ENCODE measurements around the gene ZNF524. TPM values are rescaled to one million over a fixed set of nuclear protein-coding genes. Genes with fewer than 3 reads are reported as not detected.

Gene ZNF524
- total and polyA plus RNA-seq, 5 donors, result 11.4 to 27.1 (median 17.8) TPM

DNA sequence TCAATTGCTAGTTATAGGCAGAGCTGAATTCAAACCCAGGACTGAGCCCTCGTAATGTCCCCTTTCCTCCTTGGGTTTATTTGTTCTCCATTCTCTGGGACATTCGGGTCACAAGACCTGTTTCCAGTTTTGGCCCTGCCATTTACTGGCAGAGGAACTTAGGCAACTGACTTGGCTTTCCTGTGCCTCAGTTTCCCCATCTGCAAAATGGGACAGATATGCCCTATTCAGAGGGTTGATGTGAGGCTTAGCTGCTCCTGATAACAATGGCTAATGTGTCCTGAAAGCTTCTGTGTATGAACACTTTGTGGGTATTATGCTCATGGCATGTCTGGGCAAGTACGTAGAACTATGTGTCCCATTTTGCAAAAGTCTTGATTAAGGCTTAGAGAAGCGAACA, 996 bp downstream of the ZNF524 start:
- peak overlapping the region; percentile 76 for H3K27ac ChIP-seq (ENCODE audit: low read length)
- intact Hi-C loops (cut with DNase I), result loop anchor here in 1 of 4 donors (10.0 kb wide), 1 partner anchor 86 kb away; no protein-coding TSS in a partner anchor
- H3K27me3 ChIP-seq (ENCODE audit: control insufficient read depth, insufficient read depth), result no peaks in the 10 kb centered on the region
- WGBS, result 72% methylated on average over 4 of the region's 4 CpGs
- H3K4me1 ChIP-seq (ENCODE audit: control insufficient read depth, insufficient read depth, low read length), result no peaks in the 10 kb centered on the region
- no peaks in the 10 kb centered on the region for H3K9me3 ChIP-seq (ENCODE audit: control insufficient read depth, low read length)
- peak overlapping the region; percentile 71 for H3K4me3 ChIP-seq (ENCODE audit: low read length)
- no peak for DNase-seq
- ATAC-seq, result no peak

DNA sequence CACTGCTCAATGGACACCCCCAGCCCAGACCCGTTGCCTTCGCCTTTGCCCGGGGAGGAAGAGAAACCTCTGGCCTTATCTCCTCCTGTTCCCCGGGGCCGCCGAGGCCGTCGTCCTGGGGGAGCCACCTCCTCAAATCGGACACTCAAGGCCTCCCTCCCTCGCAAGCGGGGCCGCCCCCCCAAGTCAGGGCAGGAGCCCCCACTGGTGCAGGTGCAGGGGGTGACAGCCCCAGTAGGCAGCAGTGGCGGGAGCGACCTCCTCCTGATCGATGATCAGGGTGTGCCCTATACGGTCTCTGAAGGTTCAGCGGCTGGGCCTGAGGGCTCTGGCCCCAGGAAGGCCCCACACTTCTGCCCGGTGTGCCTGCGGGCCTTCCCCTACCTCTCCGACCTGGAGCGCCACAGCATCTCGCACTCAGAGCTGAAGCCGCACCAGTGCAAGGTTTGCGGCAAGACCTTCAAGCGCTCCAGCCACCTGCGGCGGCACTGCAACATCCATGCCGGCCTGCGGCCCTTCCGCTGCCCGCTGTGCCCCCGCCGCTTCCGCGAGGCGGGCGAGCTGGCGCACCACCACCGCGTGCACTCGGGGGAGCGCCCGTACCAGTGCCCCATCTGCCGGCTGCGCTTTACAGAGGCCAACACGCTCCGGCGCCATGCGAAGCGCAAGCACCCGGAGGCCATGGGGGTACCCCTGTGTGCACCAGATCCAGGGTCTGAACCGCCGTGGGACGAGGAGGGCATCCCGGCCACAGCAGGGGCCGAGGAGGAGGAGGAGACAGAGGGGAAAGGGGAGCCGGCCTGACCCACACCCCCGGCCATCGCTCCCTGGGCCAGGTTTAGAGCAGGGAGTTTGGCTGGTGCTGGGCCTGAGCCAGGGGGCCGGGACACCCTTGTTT, 2.3 kb downstream of the ZNF524 start:
- Histone ChIP-seq H3K4me3 (ENCODE audit: low read length) (no peak overlapping the region), H3K27ac (ENCODE audit: low read length) (no peak overlapping the region), H3K9me3 (ENCODE audit: control insufficient read depth, low read length) (no peaks in the 10 kb centered on the region), H3K4me1 (ENCODE audit: control insufficient read depth, insufficient read depth, low read length) (peaks cover 3% of the 10 kb centered on the region), H3K27me3 (ENCODE audit: control insufficient read depth, insufficient read depth) (no peaks in the 10 kb centered on the region)
- peak in 2 of 3 donors; percentile 38 to 74 for DNase-seq
- ATAC-seq, result no peak
- intact Hi-C loops (cut with DNase I), result loop anchor here in 1 of 4 donors (10.0 kb wide), 1 partner anchor 88 kb away; no protein-coding TSS in a partner anchor
- WGBS, result 90% methylated on average over 60 of the region's 60 CpGs

DNA sequence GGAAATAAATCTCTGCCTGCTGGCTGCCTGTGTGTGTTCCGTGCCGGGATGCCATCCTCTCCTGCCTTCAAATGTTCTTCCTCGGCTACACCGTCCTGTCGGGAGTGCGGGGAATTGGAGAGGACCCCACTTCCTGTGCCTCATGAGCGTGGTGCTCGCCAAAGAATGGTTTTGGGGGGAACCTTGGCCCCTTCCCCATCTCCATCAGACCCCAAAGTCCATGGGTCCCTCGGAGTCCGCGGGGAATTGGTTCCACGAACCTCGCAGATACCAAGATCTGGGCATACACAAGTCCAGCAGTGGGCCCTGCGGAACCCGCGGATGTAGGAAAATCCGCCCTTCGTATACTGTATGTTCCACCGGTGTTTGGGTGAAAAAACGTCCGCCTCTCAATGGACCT, 3.0 kb downstream of the ZNF524 start:
- DNase-seq (peak in 1 of 3 donors; percentile 58), ATAC-seq (no peak)
- WGBS, result 85% methylated on average over 21 of the region's 21 CpGs
- Histone ChIP-seq H3K27me3 (ENCODE audit: control insufficient read depth, insufficient read depth) (no peaks in the 10 kb centered on the region), H3K4me1 (ENCODE audit: control insufficient read depth, insufficient read depth, low read length) (peaks cover 3% of the 10 kb centered on the region), H3K9me3 (ENCODE audit: control insufficient read depth, low read length) (no peaks in the 10 kb centered on the region), H3K4me3 (ENCODE audit: low read length) (no peak overlapping the region), H3K27ac (ENCODE audit: low read length) (no peak overlapping the region)
- intact Hi-C loops (cut with DNase I), result loop anchor here in 1 of 4 donors (10.0 kb wide), 1 partner anchor 88 kb away; no protein-coding TSS in a partner anchor

DNA sequence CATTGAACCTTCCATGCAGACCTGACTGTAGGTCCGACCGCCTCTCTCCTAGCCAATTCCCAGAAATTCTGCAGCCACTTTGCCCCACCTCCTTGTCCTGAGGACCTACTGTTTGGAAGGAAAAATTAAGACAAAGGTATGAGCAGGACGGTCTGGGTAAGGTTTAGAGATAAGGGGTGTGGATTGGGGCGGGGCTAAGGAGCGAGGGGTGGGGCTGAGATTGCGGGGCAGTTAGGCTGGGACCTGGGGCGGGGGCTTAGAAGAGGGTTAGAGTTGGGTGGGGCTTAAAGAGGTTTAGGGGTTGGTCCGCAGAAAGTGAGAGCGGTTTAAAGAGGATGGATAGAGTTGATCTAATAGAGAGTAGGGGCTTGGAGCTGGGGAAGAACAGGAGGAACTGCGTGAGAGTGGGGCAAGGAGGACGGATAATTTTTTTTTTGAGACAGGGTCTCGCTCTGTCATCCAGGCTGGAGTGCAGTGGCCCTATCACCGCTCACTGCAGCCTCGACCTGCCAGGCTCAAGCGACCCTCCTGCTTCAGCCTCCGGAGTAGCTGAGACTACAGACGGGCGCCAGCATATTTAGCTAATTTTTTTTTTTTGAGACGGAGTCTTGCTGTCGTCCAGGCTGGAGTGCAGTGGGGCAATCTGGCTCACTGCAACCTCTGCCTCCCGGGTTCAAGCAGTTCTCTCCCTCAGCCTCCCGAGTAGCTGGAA, 3.6 kb downstream of the ZNF524 start:
- DNase-seq (peak in 1 of 3 donors; percentile 51), ATAC-seq (no peak)
- no peak overlapping the region for H3K27ac ChIP-seq (ENCODE audit: low read length)
- intact Hi-C loops (cut with DNase I), result loop anchor here in 1 of 4 donors (10.0 kb wide), 1 partner anchor 89 kb away; no protein-coding TSS in a partner anchor
- no peaks in the 10 kb centered on the region for H3K9me3 ChIP-seq (ENCODE audit: control insufficient read depth, low read length)
- no peak overlapping the region for H3K4me3 ChIP-seq (ENCODE audit: low read length)
- WGBS, result 72% methylated on average over 22 of the region's 22 CpGs
- no peaks in the 10 kb centered on the region for H3K27me3 ChIP-seq (ENCODE audit: control insufficient read depth, insufficient read depth)
- H3K4me1 ChIP-seq (ENCODE audit: control insufficient read depth, insufficient read depth, low read length), result peaks cover 3% of the 10 kb centered on the region

DNA sequence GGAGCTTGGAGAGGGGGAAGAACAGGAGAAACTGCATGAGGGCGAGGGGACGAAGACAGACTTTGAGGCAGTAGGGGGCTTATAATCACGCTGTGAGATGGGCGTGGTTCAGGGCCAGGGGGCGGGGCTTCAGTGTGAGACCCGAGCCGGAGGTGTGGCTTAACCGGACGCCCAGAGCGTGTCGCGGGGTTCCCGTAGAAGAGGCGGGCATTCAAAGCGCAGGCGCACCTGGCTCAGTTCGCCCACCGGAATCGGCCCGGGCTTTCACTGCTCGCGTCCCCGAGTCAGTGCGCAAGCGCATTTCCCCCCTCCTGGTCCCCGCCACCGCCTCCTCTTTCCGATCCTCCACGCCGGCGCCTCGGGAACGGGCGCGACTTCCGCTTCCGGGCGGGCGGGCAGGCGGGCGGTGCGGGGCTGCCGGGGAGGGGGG, 5.1 kb downstream of the ZNF524 start:
- peak; percentile 84 to 85 for ATAC-seq
- peak; percentile 98 to 99 (median 99) for DNase-seq
- no peaks in the 10 kb centered on the region for H3K9me3 ChIP-seq (ENCODE audit: control insufficient read depth, low read length)
- peaks cover 3% of the 10 kb centered on the region for H3K4me1 ChIP-seq (ENCODE audit: control insufficient read depth, insufficient read depth, low read length)
- peak overlapping the region; percentile 98 for H3K27ac ChIP-seq (ENCODE audit: low read length)
- no peaks in the 10 kb centered on the region for H3K27me3 ChIP-seq (ENCODE audit: control insufficient read depth, insufficient read depth)
- under 1% methylated on average over 43 of the region's 43 CpGs for WGBS
- peak overlapping the region; percentile 75 for H3K4me3 ChIP-seq (ENCODE audit: low read length)
- intact Hi-C loops (cut with DNase I), result loop anchor here in 3 of 4 donors (5.0 to 10.0 kb wide), 2 partner anchors 88 to 90 kb away; no protein-coding TSS in a partner anchor

DNA sequence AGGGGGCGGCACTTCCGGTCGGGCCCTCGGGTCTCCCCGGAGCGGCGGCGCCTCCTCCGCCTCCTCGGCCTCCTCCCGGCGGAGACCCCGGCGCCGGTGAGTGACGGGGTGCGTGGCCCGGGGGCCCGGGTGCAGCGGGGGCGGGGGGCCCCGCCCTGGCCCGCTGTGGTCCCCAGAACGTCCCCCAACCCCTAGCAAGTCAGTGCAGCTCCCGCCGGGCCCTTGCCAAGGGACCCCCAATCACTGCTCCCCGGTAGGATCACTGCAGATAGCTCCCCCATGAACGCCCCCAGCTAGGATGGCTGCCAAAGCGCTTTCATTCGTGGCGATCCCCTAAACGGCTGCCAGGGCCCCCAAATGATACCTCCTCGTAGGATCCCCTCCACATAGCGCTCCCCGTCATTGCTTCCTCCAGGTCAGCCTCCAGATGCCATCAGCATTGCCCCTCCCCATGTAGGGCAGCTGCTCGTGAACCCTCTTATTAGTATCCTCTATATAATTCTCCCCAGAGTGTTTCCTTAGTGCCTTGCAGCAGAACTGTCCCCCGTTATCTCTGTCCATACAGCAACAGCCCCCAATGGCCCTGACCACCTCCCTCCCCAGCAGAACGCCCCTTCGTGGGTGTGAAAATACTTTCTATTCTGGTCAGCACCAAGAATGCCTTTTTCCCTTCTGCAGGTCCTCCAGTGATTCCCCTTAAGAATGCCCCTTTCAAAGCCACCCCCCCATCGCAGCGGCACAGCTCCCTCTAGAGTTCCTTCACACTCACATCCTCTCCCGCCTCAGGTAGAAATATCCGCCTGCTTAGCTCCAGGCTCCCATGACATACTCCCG, 5.8 kb downstream of the ZNF524 start, which contains the start of gene ZNF865:
Gene ZNF865 (plus strand): TSS at position 11 of the 834 bp plus-strand sequence. CDS start 7,972 bp downstream, outside the sequence.
- intact Hi-C loops (cut with DNase I), result loop anchor here in 3 of 4 donors (5.0 to 10.0 kb wide), 2 partner anchors 89 to 91 kb away; no protein-coding TSS in a partner anchor
- H3K9me3 ChIP-seq (ENCODE audit: control insufficient read depth, low read length), result no peaks in the 10 kb centered on the region
- H3K27me3 ChIP-seq (ENCODE audit: control insufficient read depth, insufficient read depth), result no peaks in the 10 kb centered on the region
- peak within 1 kb of the TSS; percentile 98 for H3K27ac ChIP-seq (ENCODE audit: low read length)
- ATAC-seq (peak; percentile 36 to 39), DNase-seq (peak; percentile 66 to 86 (median 84))
- peak within 1 kb of the TSS; percentile 75 for H3K4me3 ChIP-seq (ENCODE audit: low read length)
- WGBS, result under 1% methylated on average over 44 of the region's 44 CpGs
- H3K4me1 ChIP-seq (ENCODE audit: control insufficient read depth, insufficient read depth, low read length), result peaks cover 7% of the 10 kb centered on the region

DNA sequence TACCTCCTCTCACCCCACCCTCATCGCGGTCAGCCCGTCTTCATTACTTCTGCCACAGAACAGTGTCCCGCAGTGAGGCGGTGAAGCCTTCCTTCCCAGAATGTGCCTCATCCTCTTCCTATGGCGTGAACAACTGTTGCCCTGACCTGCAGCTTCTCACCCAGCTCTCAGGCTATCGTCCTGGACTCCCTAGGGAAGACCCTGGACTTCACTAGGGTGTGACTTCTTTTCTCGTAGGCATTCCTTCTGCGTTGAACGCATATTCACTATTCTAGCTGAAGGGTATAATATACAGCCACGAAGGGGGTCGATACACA, 6.3 kb downstream of the ZNF524 start:
- peak overlapping the region; percentile 96 for H3K27ac ChIP-seq (ENCODE audit: low read length)
- 18% methylated on average over 12 of the region's 12 CpGs for WGBS
- H3K27me3 ChIP-seq (ENCODE audit: control insufficient read depth, insufficient read depth), result no peaks in the 10 kb centered on the region
- H3K4me1 ChIP-seq (ENCODE audit: control insufficient read depth, insufficient read depth, low read length), result peaks cover 9% of the 10 kb centered on the region
- DNase-seq (no peak), ATAC-seq (no peak)
- peak overlapping the region; percentile 75 for H3K4me3 ChIP-seq (ENCODE audit: low read length)
- intact Hi-C loops (cut with DNase I), result loop anchor here in 3 of 4 donors (5.0 to 10.0 kb wide), 2 partner anchors 89 to 92 kb away; no protein-coding TSS in a partner anchor
- no peaks in the 10 kb centered on the region for H3K9me3 ChIP-seq (ENCODE audit: control insufficient read depth, low read length)

DNA sequence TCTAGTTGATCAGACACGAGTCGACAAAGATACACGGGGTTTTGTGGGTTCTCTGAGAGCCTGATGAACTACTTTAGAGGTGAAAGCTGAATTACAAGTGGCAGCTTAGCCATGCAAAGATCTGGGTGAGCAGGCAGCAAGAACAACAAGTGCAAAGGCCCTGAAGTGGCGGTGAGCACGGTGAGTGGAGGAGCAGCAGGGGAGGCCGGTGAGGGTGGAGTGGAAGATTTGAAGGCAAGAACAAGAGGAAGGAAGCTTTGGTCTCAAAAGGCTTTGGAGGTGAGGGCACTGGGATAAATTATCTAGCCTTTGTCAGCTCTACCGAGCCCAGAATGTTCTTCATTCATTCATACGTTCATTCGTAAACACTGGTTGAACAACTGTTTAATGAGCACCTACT, 6.7 kb downstream of the ZNF524 start:
- 71% methylated on average over 9 of the region's 9 CpGs for WGBS
- no peak overlapping the region for H3K4me3 ChIP-seq (ENCODE audit: low read length)
- DNase-seq (peak in 1 of 3 donors; percentile 55), ATAC-seq (no peak)
- intact Hi-C loops (cut with DNase I), result loop anchor here in 3 of 4 donors (5.0 to 10.0 kb wide), 2 partner anchors 90 to 92 kb away; no protein-coding TSS in a partner anchor
- no peaks in the 10 kb centered on the region for H3K9me3 ChIP-seq (ENCODE audit: control insufficient read depth, low read length)
- no peak overlapping the region for H3K27ac ChIP-seq (ENCODE audit: low read length)
- H3K4me1 ChIP-seq (ENCODE audit: control insufficient read depth, insufficient read depth, low read length), result peaks cover 9% of the 10 kb centered on the region
- no peaks in the 10 kb centered on the region for H3K27me3 ChIP-seq (ENCODE audit: control insufficient read depth, insufficient read depth)

DNA sequence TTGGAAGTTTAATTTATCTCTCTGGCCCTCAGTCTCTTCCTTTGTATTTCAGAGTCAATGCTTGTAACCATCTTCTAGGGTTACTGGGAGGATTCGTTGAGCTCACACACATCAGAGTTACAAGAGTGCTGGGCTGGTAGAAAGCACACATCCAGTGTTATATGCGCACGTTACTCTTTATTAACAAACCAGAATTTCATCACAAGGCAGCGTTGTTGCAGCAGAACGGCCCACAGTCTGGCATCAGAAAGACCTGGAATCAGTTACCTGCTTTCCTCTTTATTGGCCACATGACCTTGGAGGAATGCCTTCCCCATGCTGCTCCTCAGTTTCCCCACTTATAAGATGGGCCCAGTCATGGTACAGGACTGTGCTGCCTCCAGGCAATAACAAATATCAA, 9.2 kb downstream of the ZNF524 start:
- DNase-seq, result peak in 1 of 3 donors; percentile 7
- peaks cover 12% of the 10 kb centered on the region for H3K4me1 ChIP-seq (ENCODE audit: control insufficient read depth, insufficient read depth, low read length)
- no peaks in the 10 kb centered on the region for H3K9me3 ChIP-seq (ENCODE audit: control insufficient read depth, low read length)
- H3K27ac ChIP-seq (ENCODE audit: low read length), result no peak overlapping the region
- H3K27me3 ChIP-seq (ENCODE audit: control insufficient read depth, insufficient read depth), result no peaks in the 10 kb centered on the region
- WGBS, result 92% methylated on average over 5 of the region's 5 CpGs
- intact Hi-C loops (cut with DNase I), result loop anchor here in 3 of 4 donors (5.0 to 10.0 kb wide), 2 partner anchors 92 to 95 kb away; no protein-coding TSS in a partner anchor
- H3K4me3 ChIP-seq (ENCODE audit: low read length), result no peak overlapping the region
- ATAC-seq, result no peak
